ENCODE results near the gene CADPS. TPM values are rescaled to one million over a fixed set of nuclear protein-coding genes. Genes with fewer than 3 reads are reported as not detected.

CADPS gene
- total and polyA plus RNA-seq, 4 donors = 0.13 to 3.6 (median 0.49) TPM

- 87 to 90% methylated on average over 5 of the region's 5 CpGs for WGBS, 2 donors
- ATAC-seq (ENCODE audit: insufficient read depth, low FRiP score) (no peak), DNase-seq (no peak)
- Histone ChIP-seq H3K9ac (ENCODE audit: insufficient read depth in 1 of 2, low read length in 2 of 2) (no peak overlapping the region), H3K4me1 (ENCODE audit: control insufficient read depth in 5 of 5, insufficient read depth in 5 of 5, low read length in 5 of 5) (peaks cover 3 to 14% (median 4%) of the 10 kb centered on the region in 5 donors), H3K27me3 (ENCODE audit: control insufficient read depth in 3 of 3, insufficient read depth in 3 of 3, low read length in 2 of 3) (peaks cover 0 to 2% (median 0%) of the 10 kb centered on the region in 3 donors), H3K9me3 (ENCODE audit: control insufficient read depth in 4 of 4, insufficient read depth in 3 of 4, low read length in 3 of 4) (no peaks in the 10 kb centered on the region), H3K4me3 (no peak overlapping the region), H3K27ac (ENCODE audit: low read depth in 1 of 2, low read length in 1 of 2) (no peak overlapping the region), H3K36me3 (ENCODE audit: control insufficient read depth in 4 of 4, insufficient read depth in 4 of 4, low read length in 4 of 4) (no peaks in the 10 kb centered on the region)
- no peak for TF ChIP-seq CTCF (IDR thresholded peaks at IDR 0.05; ENCODE audit: control extremely low read depth, extremely low read depth)
Measured at GRCh38 chr3:62587169-62587568, 288.0 kb downstream of the CADPS start.

GRCh38 chr3:62586356-62586755, 288.9 kb downstream of the CADPS start:
- ATAC-seq (ENCODE audit: insufficient read depth, low FRiP score) = peak; percentile 28
- Histone ChIP-seq H3K9ac (ENCODE audit: insufficient read depth in 1 of 2, low read length in 2 of 2) (no peak overlapping the region), H3K27me3 (ENCODE audit: control insufficient read depth in 3 of 3, insufficient read depth in 3 of 3, low read length in 2 of 3) (peaks cover 0 to 2% (median 0%) of the 10 kb centered on the region in 3 donors), H3K4me3 (no peak overlapping the region), H3K4me1 (ENCODE audit: control insufficient read depth in 5 of 5, insufficient read depth in 5 of 5, low read length in 5 of 5) (peaks cover 3 to 14% (median 4%) of the 10 kb centered on the region in 5 donors), H3K36me3 (ENCODE audit: control insufficient read depth in 4 of 4, insufficient read depth in 4 of 4, low read length in 4 of 4) (no peaks in the 10 kb centered on the region), H3K9me3 (ENCODE audit: control insufficient read depth in 4 of 4, insufficient read depth in 3 of 4, low read length in 3 of 4) (no peaks in the 10 kb centered on the region), H3K27ac (ENCODE audit: low read depth in 1 of 2, low read length in 1 of 2) (no peak overlapping the region)
- DNase-seq = peak in 1 of 3 donors; percentile 25
- no peak for TF ChIP-seq CTCF (IDR thresholded peaks at IDR 0.05; ENCODE audit: control extremely low read depth, extremely low read depth)
- 67 to 71% methylated on average over 1 of the region's 1 CpG for WGBS, 2 donors

- DNase-seq (no peak), ATAC-seq (ENCODE audit: insufficient read depth, low FRiP score) (no peak)
- Histone ChIP-seq H3K9ac (ENCODE audit: insufficient read depth in 1 of 2, low read length in 2 of 2) (no peak overlapping the region), H3K9me3 (ENCODE audit: control insufficient read depth in 4 of 4, insufficient read depth in 3 of 4, low read length in 3 of 4) (no peaks in the 10 kb centered on the region), H3K4me3 (no peak overlapping the region), H3K27ac (ENCODE audit: low read depth in 1 of 2, low read length in 1 of 2) (no peak overlapping the region), H3K36me3 (ENCODE audit: control insufficient read depth in 4 of 4, insufficient read depth in 4 of 4, low read length in 4 of 4) (no peaks in the 10 kb centered on the region), H3K4me1 (ENCODE audit: control insufficient read depth in 5 of 5, insufficient read depth in 5 of 5, low read length in 5 of 5) (peaks cover 3 to 14% (median 4%) of the 10 kb centered on the region in 5 donors), H3K27me3 (ENCODE audit: control insufficient read depth in 3 of 3, insufficient read depth in 3 of 3, low read length in 2 of 3) (peaks cover 0 to 2% (median 0%) of the 10 kb centered on the region in 3 donors)
- WGBS, 2 donors = 61 to 62% methylated on average over 4 of the region's 4 CpGs
- no peak for TF ChIP-seq CTCF (IDR thresholded peaks at IDR 0.05; ENCODE audit: control extremely low read depth, extremely low read depth)
Measured at GRCh38 chr3:62585861-62586260, 289.4 kb downstream of the CADPS start.

- no peak overlapping the region for H3K4me3 ChIP-seq
- no peak for TF ChIP-seq CTCF (IDR thresholded peaks at IDR 0.05; ENCODE audit: control extremely low read depth, extremely low read depth)
- no peak overlapping the region for H3K9ac ChIP-seq (ENCODE audit: insufficient read depth in 1 of 2, low read length in 2 of 2)
- WGBS, 2 donors = 80 to 83% methylated on average over 4 of the region's 4 CpGs
- no peak for ATAC-seq (ENCODE audit: insufficient read depth, low FRiP score)
- H3K4me1 ChIP-seq (ENCODE audit: control insufficient read depth in 5 of 5, insufficient read depth in 5 of 5, low read length in 5 of 5) = peaks cover 3 to 14% (median 4%) of the 10 kb centered on the region in 5 donors
- no peaks in the 10 kb centered on the region for H3K36me3 ChIP-seq (ENCODE audit: control insufficient read depth in 4 of 4, insufficient read depth in 4 of 4, low read length in 4 of 4)
- H3K9me3 ChIP-seq (ENCODE audit: control insufficient read depth in 4 of 4, insufficient read depth in 3 of 4, low read length in 3 of 4) = peaks cover 0 to 4% (median 1%) of the 10 kb centered on the region in 4 donors
- DNase-seq = no peak
- H3K27me3 ChIP-seq (ENCODE audit: control insufficient read depth in 3 of 3, insufficient read depth in 3 of 3, low read length in 2 of 3) = peaks cover 0 to 2% (median 0%) of the 10 kb centered on the region in 3 donors
- H3K27ac ChIP-seq (ENCODE audit: low read depth in 1 of 2, low read length in 1 of 2) = no peak overlapping the region
Measured at GRCh38 chr3:62584636-62585035, 290.6 kb downstream of the CADPS start.

Data from lung (tissue), 12 donors.